Neuronal stem cell (in vitro differentiated cells): Measurements from ENCODE around the gene ALDOA.
A peak's percentile ranks its signal among the peaks of the same experiment; 100 is the strongest.

Experiments
- DNase-seq: peaks from one replicate; pipeline ENCODE4 v3.0.0-alpha.2; 2013; ENCODE audit warnings: low spot score
- H2AFZ ChIP-seq: one replicate; pipeline ENCODE4 v1.6.1; 2013; ENCODE audit warnings: mild to moderate bottlenecking, low read length, inconsistent platforms
- H2AK5ac ChIP-seq: 2 replicates; pipeline ENCODE4 v1.6.1; 2013; ENCODE audit warnings: low read depth, mild to moderate bottlenecking, inconsistent platforms, low read length, moderate library complexity, mixed read lengths
- H2BK120ac ChIP-seq: 2 replicates; pipeline ENCODE4 v1.6.1; 2013; ENCODE audit warnings: low read depth, mild to moderate bottlenecking, inconsistent platforms, low read length, moderate library complexity, mixed read lengths
- H2BK12ac ChIP-seq: one replicate; pipeline ENCODE4 v1.6.1; 2013; ENCODE audit warnings: low read length, inconsistent platforms
- H2BK15ac ChIP-seq: 2 replicates; pipeline ENCODE4 v1.6.1; 2013; ENCODE audit warnings: mild to moderate bottlenecking, low read length, inconsistent platforms, mixed read lengths
- H2BK5ac ChIP-seq: one replicate; pipeline ENCODE4 v1.6.1; 2013; ENCODE audit warnings: inconsistent platforms, mild to moderate bottlenecking, low read length, moderate library complexity
- H3K14ac ChIP-seq: one replicate; pipeline ENCODE4 v1.6.1; 2013; ENCODE audit warnings: low read length, inconsistent platforms
- H3K18ac ChIP-seq: 2 replicates; pipeline ENCODE4 v1.6.1; 2013; ENCODE audit warnings: low read length, inconsistent platforms
- H3K23ac ChIP-seq: 2 replicates; pipeline ENCODE4 v1.6.1; 2013; ENCODE audit warnings: low read depth, mild to moderate bottlenecking, mixed read lengths, low read length, inconsistent platforms; ENCODE audit not compliant: poor library complexity
- H3K27ac ChIP-seq: replicated peaks from 3 replicates; pipeline ENCODE4 v1.5.1; 2013; ENCODE audit warnings: low read length, inconsistent platforms
- H3K27me3 ChIP-seq, 3 experiments: 2 replicates each; pipeline ENCODE4 v1.6.1; 2013; ENCODE audit warnings: low read length in 3 of 3, mild to moderate bottlenecking in 2 of 3, inconsistent platforms in 1 of 3, low read depth in 1 of 3, mixed read lengths in 1 of 3, moderate library complexity in 1 of 3; ENCODE audit not compliant: control insufficient read depth in 3 of 3, insufficient read depth in 3 of 3
- H3K36me3 ChIP-seq, 2 donors: replicated peaks in 1 of 2; 2 replicates each; pipeline ENCODE4 v1.6.1; 2013; ENCODE audit warnings: low read length in 2 of 2; ENCODE audit not compliant: control insufficient read depth in 2 of 2, insufficient read depth in 2 of 2
- H3K4ac ChIP-seq: 2 replicates; pipeline ENCODE4 v1.6.1; 2013; ENCODE audit warnings: inconsistent platforms, mild to moderate bottlenecking, low read length, moderate library complexity
- H3K4me1 ChIP-seq, 2 donors: 1 replicate in 1 of 2; 2 replicates in 1 of 2; pipeline ENCODE4 v1.6.1; 2013; ENCODE audit warnings: low read length in 2 of 2, low read depth in 1 of 2; ENCODE audit not compliant: control insufficient read depth in 2 of 2, insufficient read depth in 1 of 2
- H3K4me2 ChIP-seq: one replicate; pipeline ENCODE4 v1.6.1; 2013; ENCODE audit warnings: mild to moderate bottlenecking, low read length, inconsistent platforms; ENCODE audit not compliant: insufficient read depth, poor library complexity, severe bottlenecking
- H3K4me3 ChIP-seq, 2 donors: 2 replicates each; pipeline ENCODE4 v1.5.1; 2013; ENCODE audit warnings: low read length in 2 of 2, mild to moderate bottlenecking in 2 of 2, inconsistent platforms in 1 of 2, moderate library complexity in 1 of 2
- H3K79me1 ChIP-seq: one replicate; pipeline ENCODE4 v1.6.1; 2013; ENCODE audit warnings: low read depth, mild to moderate bottlenecking, inconsistent platforms, low read length, moderate library complexity
- H3K9ac ChIP-seq: one replicate; pipeline ENCODE4 v1.6.1; 2013; ENCODE audit warnings: mild to moderate bottlenecking, low read depth, low read length, inconsistent platforms; ENCODE audit not compliant: poor library complexity
- H3K9me3 ChIP-seq, 2 donors: replicated peaks in 1 of 2; 2 replicates each; pipeline versions ENCODE3 to v1.6.1; 2013; ENCODE audit warnings: low read length in 2 of 2, mild to moderate bottlenecking in 2 of 2, inconsistent platforms in 1 of 2, low read depth in 1 of 2, mixed read lengths in 1 of 2, moderate library complexity in 1 of 2; ENCODE audit not compliant: control insufficient read depth in 2 of 2, insufficient read depth in 1 of 2
- H4K8ac ChIP-seq: one replicate; pipeline ENCODE4 v1.6.1; 2013; ENCODE audit warnings: low read depth, mild to moderate bottlenecking, inconsistent platforms, low read length, moderate library complexity
- H4K91ac ChIP-seq: one replicate; pipeline ENCODE4 v1.6.1; 2013; ENCODE audit warnings: low read length, low read depth, mild to moderate bottlenecking, inconsistent platforms; ENCODE audit not compliant: poor library complexity
- WGBS, 2 donors: extraction: QIAGEN DNeasy Blood & Tissue Kit; methylation state at CpG; one replicate each; pipeline ENCODE4 v1.1.7; 2013; ENCODE audit warnings: missing lambda C conversion rate in 2 of 2, mixed read lengths in 1 of 2; ENCODE audit not compliant: insufficient read length in 2 of 2, insufficient replicate concordance in 1 of 2; ENCODE audit errors: extremely low coverage in 2 of 2; 5-methylcytosine and 5-hydroxymethylcytosine counted together

ALDOA gene

DNA sequence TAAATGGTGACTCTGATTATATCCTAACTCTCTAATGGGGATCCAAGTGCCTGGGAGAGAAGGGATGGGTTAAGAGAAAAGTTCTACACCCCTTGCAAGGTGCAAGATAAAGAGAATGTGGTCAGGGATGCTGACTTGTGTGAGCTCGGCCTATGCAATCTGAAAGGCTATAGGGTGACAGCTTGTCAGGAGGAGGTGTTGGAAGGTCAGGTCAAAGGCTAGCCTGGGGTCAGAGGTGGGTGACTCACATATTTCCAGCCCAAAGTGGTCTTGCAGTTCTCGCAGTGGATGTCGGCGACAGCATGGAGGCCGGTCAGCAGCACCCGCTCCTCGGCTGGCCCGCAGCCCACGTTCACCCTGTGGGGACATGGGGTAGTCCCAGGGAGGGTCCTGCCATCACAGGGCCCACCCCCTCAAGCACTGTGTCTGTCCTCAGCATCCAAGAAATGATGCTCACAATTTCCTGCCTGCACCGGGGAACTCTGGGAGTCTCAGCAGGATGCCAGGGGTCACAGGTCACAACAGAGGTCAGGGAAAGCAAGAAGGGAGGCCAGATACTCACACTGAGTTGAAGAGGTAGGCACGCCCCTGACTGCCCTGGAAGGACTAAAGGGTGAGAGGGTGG, 29.1 kb downstream of the ALDOA start:
- DNase-seq: peak; percentile 50
- peak overlapping the region; percentile 82 for H2BK5ac ChIP-seq
- peak overlapping the region; percentile 74 for H2BK120ac ChIP-seq
- peaks cover 11 to 23% of the 10 kb centered on the region in 2 donors for H3K9me3 ChIP-seq
- H4K91ac ChIP-seq: peak overlapping the region; percentile 2
- H3K14ac ChIP-seq: peak overlapping the region; percentile 87
- no peak overlapping the region for H3K4ac ChIP-seq
- peak overlapping the region; percentile 45 for H3K9ac ChIP-seq
- peak overlapping the region; percentile 38 for H3K27ac ChIP-seq
- H3K23ac ChIP-seq: peak overlapping the region; percentile 8
- no peaks in the 10 kb centered on the region for H3K79me1 ChIP-seq
- H3K36me3 ChIP-seq: no peaks in the 10 kb centered on the region
- H2BK15ac ChIP-seq: no peak overlapping the region
- H3K4me3 ChIP-seq: no peak overlapping the region
- H2AK5ac ChIP-seq: peak overlapping the region; percentile 97
- H3K4me2 ChIP-seq: no peak overlapping the region
- no peak overlapping the region for H3K18ac ChIP-seq
- no CpG with 5 or more reads among the region's 11 CpGs for WGBS, 2 donors
- H2AFZ ChIP-seq: peak overlapping the region; percentile 4
- no peak overlapping the region for H2BK12ac ChIP-seq
- peaks cover 20 to 26% of the 10 kb centered on the region in 2 donors for H3K4me1 ChIP-seq
- H4K8ac ChIP-seq: no peak overlapping the region
- no peaks in the 10 kb centered on the region for H3K27me3 ChIP-seq

DNA sequence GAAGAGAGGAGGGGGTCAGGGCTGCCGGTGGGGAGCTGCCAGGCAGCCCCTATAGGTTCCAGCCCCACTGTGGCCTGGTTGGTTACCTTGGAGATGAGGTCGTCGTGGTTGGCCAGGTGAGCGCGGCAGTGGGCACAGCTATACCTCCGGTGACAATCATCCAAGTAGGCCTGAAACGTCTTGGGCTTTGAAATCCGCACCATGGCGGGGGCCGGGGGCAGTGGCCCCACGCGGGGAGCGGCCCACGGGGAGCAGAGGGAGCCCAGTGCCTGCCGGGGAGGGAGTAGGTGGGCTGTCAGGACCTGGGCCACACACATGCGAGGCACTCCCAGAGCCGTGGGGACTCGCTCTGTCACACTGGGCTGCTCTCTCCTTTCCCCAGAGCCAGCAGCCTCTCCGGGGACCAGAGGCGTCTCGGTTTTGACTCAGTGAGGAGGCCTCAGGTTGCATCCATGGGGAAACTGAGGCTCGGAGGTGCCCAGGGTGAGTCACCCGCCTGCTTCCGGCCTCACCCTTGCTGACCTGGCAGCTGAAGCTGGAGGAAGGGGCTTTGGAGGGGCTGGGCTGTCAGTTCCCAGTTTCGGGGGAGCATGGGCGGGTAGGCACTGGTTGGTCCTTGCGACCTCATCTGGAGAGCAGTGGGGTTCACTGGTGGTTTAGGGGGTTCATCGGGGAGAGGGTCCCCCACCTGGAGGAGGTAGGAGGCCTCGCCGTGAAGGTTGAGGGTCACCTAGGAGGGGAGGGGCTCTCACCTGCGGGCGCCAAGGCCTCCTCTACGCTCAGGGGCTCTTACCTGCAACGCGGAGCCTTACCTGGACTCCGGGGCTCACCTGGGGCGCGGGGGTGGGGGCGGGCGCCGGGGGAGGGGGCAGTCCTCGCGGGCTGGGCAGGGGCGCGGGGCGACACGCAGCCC, 29.9 kb downstream of the ALDOA start:
- H3K14ac ChIP-seq: peak overlapping the region; percentile 90
- peaks cover 20 to 25% of the 10 kb centered on the region in 2 donors for H3K4me1 ChIP-seq
- peak overlapping the region; percentile 74 for H2BK120ac ChIP-seq
- peak overlapping the region; percentile 97 for H2AK5ac ChIP-seq
- peak overlapping the region; percentile 46 for H3K23ac ChIP-seq
- H3K4me3 ChIP-seq: peak overlapping the region in 1 of 2 donors; percentile 68
- peak overlapping the region; percentile 45 for H3K9ac ChIP-seq
- H3K4me2 ChIP-seq: peak overlapping the region; percentile 63
- no peak for DNase-seq
- peak overlapping the region; percentile 82 for H2BK5ac ChIP-seq
- no CpG with 5 or more reads among the region's 47 CpGs for WGBS, 2 donors
- H4K91ac ChIP-seq: peak overlapping the region; percentile 2
- H3K36me3 ChIP-seq: no peaks in the 10 kb centered on the region
- H3K27ac ChIP-seq: peak overlapping the region; percentile 51
- H2BK15ac ChIP-seq: peak overlapping the region; percentile 98
- H3K4ac ChIP-seq: peak overlapping the region; percentile 94
- H4K8ac ChIP-seq: no peak overlapping the region
- H2AFZ ChIP-seq: peak overlapping the region; percentile 4
- H3K18ac ChIP-seq: peak overlapping the region; percentile 89
- H3K9me3 ChIP-seq: peaks cover 11 to 23% of the 10 kb centered on the region in 2 donors
- no peaks in the 10 kb centered on the region for H3K79me1 ChIP-seq
- no peaks in the 10 kb centered on the region for H3K27me3 ChIP-seq
- peak overlapping the region; percentile 88 for H2BK12ac ChIP-seq

DNA sequence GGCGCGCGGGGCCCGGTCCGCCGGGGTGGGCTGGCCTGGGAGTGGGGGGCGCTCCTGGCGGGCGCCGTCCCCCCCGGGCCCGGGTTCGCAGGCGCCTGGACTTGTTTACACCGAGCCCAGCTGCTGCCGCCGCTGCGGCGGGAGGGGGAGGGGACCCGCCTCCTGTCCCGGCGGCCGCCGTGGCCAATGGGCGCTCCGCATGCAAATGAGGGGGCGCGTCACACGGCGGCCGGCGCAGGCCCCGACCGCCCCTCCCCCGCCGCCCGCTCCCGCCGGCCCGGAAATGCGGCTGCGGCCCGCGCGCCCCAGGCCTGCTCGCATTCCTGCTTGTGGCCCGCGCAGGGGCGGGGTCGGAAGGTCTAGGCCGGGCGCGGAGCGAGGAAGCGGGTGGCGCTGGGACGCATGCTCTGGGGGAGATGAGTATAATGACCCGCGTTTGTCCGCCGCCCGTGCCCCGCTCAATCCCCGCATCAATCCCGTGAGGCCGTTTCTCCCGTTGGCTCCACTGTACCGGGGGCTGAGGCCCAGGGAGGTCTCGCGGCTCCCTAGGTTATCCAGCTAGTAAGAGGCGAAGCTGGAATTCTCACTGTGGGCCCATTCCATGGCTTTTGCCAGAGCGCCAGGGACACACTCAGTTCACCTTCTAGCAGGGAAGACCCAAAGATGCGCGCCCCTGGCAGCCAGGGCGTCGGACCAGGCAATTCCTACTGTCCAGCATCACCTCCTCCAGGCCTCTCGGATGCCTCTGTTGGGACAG, 30.7 kb downstream of the ALDOA start, which contains the start of gene YPEL3:
YPEL3 (minus strand) TSS at position 109 of the 757 bp plus-strand sequence. CDS start 731 bp downstream, outside the sequence.
- Histone ChIP-seq H3K27ac (peak within 1 kb of the TSS; percentile 90), H2AFZ (peak within 1 kb of the TSS; percentile 69), H3K4me3 (peak within 1 kb of the TSS in 1 of 2 donors; percentile 72), H3K27me3 (no peaks in the 10 kb centered on the region), H3K4ac (peak within 1 kb of the TSS; percentile 94), H2BK120ac (peak within 1 kb of the TSS; percentile 74), H3K14ac (peak within 1 kb of the TSS; percentile 90), H3K18ac (peak within 1 kb of the TSS; percentile 95), H4K91ac (peak within 1 kb of the TSS; percentile 38), H3K9me3 (peaks cover 11 to 23% of the 10 kb centered on the region in 2 donors), H2BK5ac (peak within 1 kb of the TSS; percentile 82), H3K23ac (peak within 1 kb of the TSS; percentile 52), H3K4me1 (peaks cover 20 to 21% of the 10 kb centered on the region in 2 donors), H3K4me2 (peak within 1 kb of the TSS; percentile 63), H3K9ac (peak within 1 kb of the TSS; percentile 76), H2AK5ac (peak within 1 kb of the TSS; percentile 97), H2BK15ac (peak within 1 kb of the TSS; percentile 98), H2BK12ac (peak within 1 kb of the TSS; percentile 88), H4K8ac (no peak within 1 kb of the TSS), H3K36me3 (no peaks in the 10 kb centered on the region), H3K79me1 (no peaks in the 10 kb centered on the region)
- WGBS, 2 donors: no CpG with 5 or more reads among the region's 77 CpGs
- peak; percentile 85 for DNase-seq
